Erythroblast (primary cell): ENCODE measurements around the gene BCAN.

Experiments
- GATA1 ChIP-seq: IDR thresholded peaks from 2 replicates; pipeline ENCODE4 v1.6.1; 2011; ENCODE audit warnings: low read depth, mild to moderate bottlenecking, control low read depth, low read length, moderate library complexity
- POLR2A ChIP-seq: IDR thresholded peaks from 2 replicates; pipeline ENCODE4 v1.6.1; 2011; ENCODE audit warnings: mild to moderate bottlenecking, low read length

- TF ChIP-seq POLR2A (peak; percentile 17), GATA1 (no peak)
Observed at GRCh38 chr1:156592910-156593660, 48.8 kb upstream of the BCAN start.
